HepG2 (cell line): ENCODE data around the gene AQP7. TPM values are rescaled to one million over a fixed set of nuclear protein-coding genes. Genes with fewer than 3 reads are reported as not detected.

Source experiments
- BATF2 ChIP-seq: sonication (generic); formaldehyde crosslinking; IDR thresholded peaks from 2 replicates; pipeline ENCODE4 v1.8.0; 2022; ENCODE audit warnings: mild to moderate bottlenecking, missing genetic modification reagents, moderate library complexity
- CEBPZ ChIP-seq: IDR thresholded peaks from 2 replicates; pipeline ENCODE4 v1.6.1; 2012; ENCODE audit warnings: low read length, improper control_type of control experiment
- CENPBD1 ChIP-seq: sonication (generic); formaldehyde crosslinking; IDR thresholded peaks from 2 replicates; pipeline ENCODE4 v1.8.0; 2022; ENCODE audit warnings: missing genetic modification reagents, low read depth, mild to moderate bottlenecking, borderline replicate concordance
- GLMP ChIP-seq: sonication (generic); formaldehyde crosslinking; IDR thresholded peaks from 2 replicates; pipeline ENCODE4 v1.9.0; 2021; ENCODE audit warnings: missing genetic modification reagents, mild to moderate bottlenecking, borderline replicate concordance
- HOMEZ ChIP-seq: IDR thresholded peaks from 2 replicates; pipeline ENCODE4 v1.6.1; 2016; ENCODE audit warnings: low read depth
- IKZF5 ChIP-seq: IDR thresholded peaks from 2 replicates; pipeline ENCODE4 v1.6.1; 2018; ENCODE audit warnings: missing genetic modification reagents, mild to moderate bottlenecking, missing compliant biosample characterization
- KLF15 ChIP-seq: sonication (generic); formaldehyde crosslinking; IDR thresholded peaks from 2 replicates; pipeline ENCODE4 v1.8.1; 2023; ENCODE audit warnings: borderline replicate concordance, mild to moderate bottlenecking, inconsistent platforms, missing genetic modification reagents, mixed read lengths
- LRRFIP1 ChIP-seq: sonication (generic); formaldehyde crosslinking; conservative IDR thresholded peaks from 2 replicates; pipeline ENCODE4 v1.4.0; 2020; ENCODE audit warnings: missing genetic modification reagents
- MBNL3 ChIP-seq: fragments of 250-450 bp; sonication (Bioruptor Pico); conservative IDR thresholded peaks from 2 replicates; pipeline ENCODE4 v1.8.0; 2022; ENCODE audit warnings: mild to moderate bottlenecking, inconsistent platforms
- MLLT10 ChIP-seq: sonication (generic); formaldehyde crosslinking; IDR thresholded peaks from 2 replicates; pipeline ENCODE4 v1.4.0; 2020; ENCODE audit warnings: missing genetic modification reagents
- PTBP1 ChIP-seq: fragments of 200-400 bp; formaldehyde crosslinking; IDR thresholded peaks from 2 replicates; pipeline ENCODE4 v1.6.1; 2018; ENCODE audit warnings: low read length, low read depth; ENCODE audit not compliant: poor library complexity, severe bottlenecking
- SKI ChIP-seq: fragments of 450-650 bp; IDR thresholded peaks from one replicate; pipeline ENCODE4 v1.6.1; 2018; ENCODE audit warnings: mild to moderate bottlenecking; ENCODE audit not compliant: partially characterized antibody
- SRF ChIP-seq: IDR thresholded peaks from 2 replicates; pipeline ENCODE4 v1.6.1; 2011; ENCODE audit warnings: mild to moderate bottlenecking, low read depth, low read length, moderate library complexity
- ZIK1 ChIP-seq: sonication (generic); formaldehyde crosslinking; IDR thresholded peaks from 2 replicates; pipeline ENCODE4 v1.5.0; 2020; ENCODE audit warnings: mild to moderate bottlenecking, low read depth, missing genetic modification reagents, borderline replicate concordance
- ZNF550 ChIP-seq: sonication (generic); formaldehyde crosslinking; IDR thresholded peaks from 2 replicates; pipeline ENCODE4 v1.4.0; 2020; ENCODE audit warnings: mild to moderate bottlenecking, missing genetic modification reagents, borderline replicate concordance
- ZNF639 ChIP-seq: conservative IDR thresholded peaks from 2 replicates; pipeline ENCODE4 v1.6.1; 2018; ENCODE audit warnings: missing genetic modification reagents
- ZNF776 ChIP-seq: sonication (generic); formaldehyde crosslinking; IDR thresholded peaks from 2 replicates; pipeline ENCODE4 v1.4.0; 2020; ENCODE audit warnings: mild to moderate bottlenecking, missing genetic modification reagents
- polyA plus RNA-seq, 8 experiments: library from polyadenylated mRNA; depleted of rRNA in 3 of 8; stranded (reverse) in 7 of 8; unstranded in 1 of 8; fragments of >200 nt; fragmentation: Illumina TruSeq in 4 of 8; extraction: Trizol in 4 of 8; gene quantifications; 2 replicates each; pipeline versions ENCODE4 v1.2.1 to v1.2.3, GENCODE V29; 2011 to 2016; ENCODE audit warnings: low read depth in 4 of 8, missing spikeins in 1 of 8, mixed read lengths in 1 of 8; ENCODE audit not compliant: insufficient read depth in 1 of 8
- total RNA-seq, 5 experiments: library from RNA; depleted of rRNA; stranded (reverse); fragments of >200 nt; fragmentation: Illumina TruSeq; extraction: Trizol; gene quantifications; 2 replicates each; pipeline ENCODE4 v1.2.3, GENCODE V29; 2016; ENCODE audit warnings: low read depth in 1 of 5

AQP7 gene
- total and polyA plus RNA-seq, 2 of the 13 experiments (the other 11 are each of a cell fraction or from before 2014, with no cell fraction given) = 1.9 to 2.1 TPM

GRCh38 chr9:33425128-33425533 lies 22.8 kb upstream of the AQP7 start (continued):
- TF ChIP-seq CENPBD1 (CRISPR knock-in tag) = no peak
- TF ChIP-seq HOMEZ (CRISPR knock-in tag) = no peak
- TF ChIP-seq BATF2 (CRISPR knock-in tag) = no peak
- no peak for TF ChIP-seq ZIK1 (CRISPR knock-in tag)
- no peak for TF ChIP-seq KLF15 (CRISPR knock-in tag)
- no peak for TF ChIP-seq ZNF550 (CRISPR knock-in tag)
- TF ChIP-seq PTBP1 = no peak
- TF ChIP-seq IKZF5 (CRISPR knock-in tag) = no peak
- no peak for TF ChIP-seq LRRFIP1 (CRISPR knock-in tag)
- no peak for TF ChIP-seq ZNF776 (CRISPR knock-in tag)
- TF ChIP-seq CEBPZ = no peak
- TF ChIP-seq ZNF639 (CRISPR knock-in tag) = no peak
- TF ChIP-seq SRF = no peak
- no peak for TF ChIP-seq SKI
- TF ChIP-seq MBNL3 (CRISPR knock-in tag) = no peak
- no peak for TF ChIP-seq GLMP (CRISPR knock-in tag)
- TF ChIP-seq MLLT10 (CRISPR knock-in tag) = no peak
